Measurements from ENCODE around the gene ACBD4. TPM values are rescaled to one million over a fixed set of nuclear protein-coding genes. Genes with fewer than 3 reads are reported as not detected.

The ACBD4 gene
- total RNA-seq, 4 donors from 2014 or later, result 6.2 to 37.7 (median 10.9) TPM

GRCh38 chr17:45162025-45162687, 26.7 kb downstream of the ACBD4 start:
- peak overlapping the region; percentile 92 for H3K4me3 ChIP-seq
- no peaks in the 10 kb centered on the region for H3K27me3 ChIP-seq
- no peak overlapping the region for H3K27ac ChIP-seq
- no peaks in the 10 kb centered on the region for H3K9me3 ChIP-seq
- WGBS, result 62% methylated on average over 4 of the region's 9 CpGs
- TF ChIP-seq POLR2A (IDR thresholded peaks at IDR 0.05) (no peak), CTCF (IDR thresholded peaks at IDR 0.05) (no peak), EP300 (IDR thresholded peaks at IDR 0.05) (no peak), POLR2AphosphoS5 (IDR thresholded peaks at IDR 0.05) (no peak)
- H3K4me1 ChIP-seq, result peaks cover 39% of the 10 kb centered on the region
- DNase-seq (ENCODE audit: low spot score in 2 of 2), result no peak
- no peaks in the 10 kb centered on the region for H3K36me3 ChIP-seq

- Histone ChIP-seq H3K4me3 (no peak overlapping the region), H3K27ac (no peak overlapping the region), H3K27me3 (no peaks in the 10 kb centered on the region), H3K4me1 (peaks cover 17% of the 10 kb centered on the region), H3K36me3 (no peaks in the 10 kb centered on the region), H3K9me3 (no peaks in the 10 kb centered on the region)
- TF ChIP-seq CTCF (IDR thresholded peaks at IDR 0.05), result no peak
- no peak for TF ChIP-seq POLR2AphosphoS5 (IDR thresholded peaks at IDR 0.05)
- TF ChIP-seq POLR2A (IDR thresholded peaks at IDR 0.05), result no peak
- no peak for TF ChIP-seq EP300 (IDR thresholded peaks at IDR 0.05)
- no peak for DNase-seq (ENCODE audit: low spot score in 2 of 2)
- WGBS, result 81% methylated on average over 7 of the region's 7 CpGs
These were observed 29.3 kb downstream of the ACBD4 start for GRCh38 chr17:45164734-45165269.

- DNase-seq (ENCODE audit: low spot score in 2 of 2), result no peak
- H3K27me3 ChIP-seq, result no peaks in the 10 kb centered on the region
- H3K4me3 ChIP-seq, result no peak overlapping the region
- H3K36me3 ChIP-seq, result no peaks in the 10 kb centered on the region
- peak overlapping the region; percentile 96 for H3K27ac ChIP-seq
- peaks cover 44% of the 10 kb centered on the region for H3K4me1 ChIP-seq
- 89% methylated on average over 27 of the region's 43 CpGs for WGBS
- TF ChIP-seq POLR2A (IDR thresholded peaks at IDR 0.05), result no peak
- TF ChIP-seq CTCF (IDR thresholded peaks at IDR 0.05), result no peak
- no peak for TF ChIP-seq POLR2AphosphoS5 (IDR thresholded peaks at IDR 0.05)
- no peak for TF ChIP-seq EP300 (IDR thresholded peaks at IDR 0.05)
- H3K9me3 ChIP-seq, result no peaks in the 10 kb centered on the region
These were observed 33.7 kb downstream of the ACBD4 start for GRCh38 chr17:45168991-45169752.

- Histone ChIP-seq H3K9me3 (no peaks in the 10 kb centered on the region), H3K36me3 (no peaks in the 10 kb centered on the region), H3K27ac (peak overlapping the region; percentile 96), H3K4me3 (no peak overlapping the region), H3K27me3 (no peaks in the 10 kb centered on the region), H3K4me1 (peaks cover 45% of the 10 kb centered on the region)
- DNase-seq (ENCODE audit: low spot score in 2 of 2), result no peak
- no peak for TF ChIP-seq EP300 (IDR thresholded peaks at IDR 0.05)
- TF ChIP-seq CTCF (IDR thresholded peaks at IDR 0.05), result no peak
- TF ChIP-seq POLR2A (IDR thresholded peaks at IDR 0.05), result no peak
- TF ChIP-seq POLR2AphosphoS5 (IDR thresholded peaks at IDR 0.05), result no peak
- WGBS, result 78% methylated on average over 7 of the region's 12 CpGs
These were observed 34.9 kb downstream of the ACBD4 start for GRCh38 chr17:45170280-45170930.

Data from suprapubic skin (tissue), 4 donors.